NCI-H2171 treated with DMSO at 0.1 percent for 48 hours (cell line): ENCODE measurements around the gene ITGB7.
A peak's percentile ranks its signal among the peaks of the same experiment; 100 is the strongest.
"Not testable (repeated sequence)": the region's sequence is repeated elsewhere in the genome, so short reads cannot be mapped to it uniquely, and the experiment has no call there.

Experiments
- DNase-seq: peaks from one replicate; lab custom pipeline; 2025; lab: John Stamatoyannopoulos, UW

Gene ITGB7

GRCh38 chr12:53178803-53179202 is 28.2 kb downstream of the ITGB7 start:
- not testable (repeated sequence) for DNase-seq

GRCh38 chr12:53177447-53177846 is 29.6 kb downstream of the ITGB7 start:
- not testable (repeated sequence) for DNase-seq

GRCh38 chr12:53176750-53177149 is 30.3 kb downstream of the ITGB7 start:
- DNase-seq, result no peak

GRCh38 chr12:53174881-53175491 is 32.1 kb downstream of the ITGB7 start:
- DNase-seq, result no peak

- DNase-seq, result no peak
These were observed 33.9 kb downstream of the ITGB7 start for GRCh38 chr12:53173085-53173715.

GRCh38 chr12:53172352-53172751 is 34.7 kb downstream of the ITGB7 start:
- DNase-seq, result no peak

- no peak for DNase-seq
These were observed 35.2 kb downstream of the ITGB7 start for GRCh38 chr12:53171725-53172329.

GRCh38 chr12:53170876-53171724 is 36.0 kb downstream of the ITGB7 start:
- no peak for DNase-seq

GRCh38 chr12:53170215-53170614 is 36.8 kb downstream of the ITGB7 start:
- no peak for DNase-seq

- no peak for DNase-seq
These were observed 37.4 kb downstream of the ITGB7 start for GRCh38 chr12:53169644-53170043.

GRCh38 chr12:53166837-53167236 is 40.2 kb downstream of the ITGB7 start:
- no peak for DNase-seq

- DNase-seq, result not testable (repeated sequence)
These were observed 44.0 kb downstream of the ITGB7 start for GRCh38 chr12:53163008-53163407.

- no peak for DNase-seq
These were observed 45.7 kb downstream of the ITGB7 start for GRCh38 chr12:53161119-53161911.

- DNase-seq, result no peak
These were observed 46.4 kb downstream of the ITGB7 start for GRCh38 chr12:53160673-53161072.

- DNase-seq, result no peak
These were observed 47.1 kb downstream of the ITGB7 start for GRCh38 chr12:53160000-53160399.

- peak; percentile 44 for DNase-seq
These were observed 47.7 kb downstream of the ITGB7 start for GRCh38 chr12:53159195-53159839.

- no peak for DNase-seq
These were observed 54.7 kb downstream of the ITGB7 start for GRCh38 chr12:53152390-53152789.

GRCh38 chr12:53151039-53151438 is 56.0 kb downstream of the ITGB7 start:
- no peak for DNase-seq

- DNase-seq, result no peak
These were observed 59.4 kb downstream of the ITGB7 start for GRCh38 chr12:53147653-53148052.

GRCh38 chr12:53147181-53147580 is 59.9 kb downstream of the ITGB7 start:
- no peak for DNase-seq
